ENCODE measurements around the gene MAPKAP1. TPM values are rescaled to one million over a fixed set of nuclear protein-coding genes. Genes with fewer than 3 reads are reported as not detected.
A peak's percentile ranks its signal among the peaks of the same experiment; 100 is the strongest.

Gene MAPKAP1
- total RNA-seq, 2 donors from 2014 or later: 83.7 to 115 TPM

GRCh38 chr9:125637241-125637640 lies 69.8 kb downstream of the MAPKAP1 start:
- Mint-ChIP-seq H3K27me3 (no peaks in the 10 kb centered on the region), H3K4me1 (ENCODE audit: low read depth in 2 of 2) (peaks cover 44 to 57% of the 10 kb centered on the region in 2 donors), H3K9me3 (no peaks in the 10 kb centered on the region), H3K27ac (no peak overlapping the region), H3K4me3 (no peak overlapping the region), H3K36me3 (no peaks in the 10 kb centered on the region)
- ATAC-seq: no peak
- no peak for DNase-seq (ENCODE audit: low spot score)

- Mint-ChIP-seq H3K9me3 (no peaks in the 10 kb centered on the region), H3K27me3 (no peaks in the 10 kb centered on the region), H3K4me3 (peak overlapping the region; percentile 34), H3K4me1 (ENCODE audit: low read depth in 2 of 2) (peaks cover 55 to 70% of the 10 kb centered on the region in 2 donors), H3K27ac (peak overlapping the region; percentile 6 to 22), H3K36me3 (no peaks in the 10 kb centered on the region)
- ATAC-seq: no peak
- DNase-seq (ENCODE audit: low spot score): no peak
Observed at GRCh38 chr9:125635888-125636287, 71.1 kb downstream of the MAPKAP1 start.

DNA sequence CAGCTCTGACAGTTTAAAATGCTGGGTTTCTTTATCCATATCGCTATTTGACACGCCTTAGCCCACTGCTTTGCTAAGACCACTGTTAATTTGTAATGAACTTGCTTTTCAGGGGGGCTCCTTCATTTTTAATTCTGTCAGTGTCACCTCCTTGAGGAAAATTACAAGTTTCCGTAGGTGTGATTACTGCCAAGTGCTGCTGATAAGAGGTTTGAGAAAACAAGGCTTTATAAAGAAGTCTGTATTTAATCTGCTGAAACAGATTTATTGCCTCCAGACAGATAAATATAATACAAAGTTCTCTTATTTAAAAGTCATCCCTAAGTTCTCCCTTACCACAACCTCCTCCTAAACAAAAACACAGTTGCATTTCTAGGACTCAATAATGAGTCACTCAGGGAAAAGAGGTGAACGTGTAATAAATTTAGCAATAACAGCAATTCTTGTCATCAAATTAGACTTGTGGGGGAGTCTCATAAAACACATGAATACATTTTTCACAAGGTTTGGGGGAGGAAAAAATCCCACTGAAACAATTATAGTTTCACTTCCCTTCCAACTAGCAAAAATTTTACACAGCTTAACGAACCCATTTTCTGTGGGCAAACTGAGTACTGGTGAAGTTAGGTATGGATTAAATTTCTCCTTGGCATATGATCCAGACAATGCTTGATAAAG lies 72.8 kb downstream of the MAPKAP1 start:
- Mint-ChIP-seq H3K9me3 (no peaks in the 10 kb centered on the region), H3K36me3 (no peaks in the 10 kb centered on the region), H3K4me1 (ENCODE audit: low read depth in 2 of 2) (peaks cover 55 to 69% of the 10 kb centered on the region in 2 donors), H3K4me3 (peak overlapping the region; percentile 52), H3K27ac (peak overlapping the region in 1 of 2 donors; percentile 2), H3K27me3 (no peaks in the 10 kb centered on the region)
- ATAC-seq (no peak), DNase-seq (ENCODE audit: low spot score) (no peak)

GRCh38 chr9:125633116-125633745 lies 73.8 kb downstream of the MAPKAP1 start:
- no peaks in the 10 kb centered on the region for H3K27me3 Mint-ChIP-seq

DNA sequence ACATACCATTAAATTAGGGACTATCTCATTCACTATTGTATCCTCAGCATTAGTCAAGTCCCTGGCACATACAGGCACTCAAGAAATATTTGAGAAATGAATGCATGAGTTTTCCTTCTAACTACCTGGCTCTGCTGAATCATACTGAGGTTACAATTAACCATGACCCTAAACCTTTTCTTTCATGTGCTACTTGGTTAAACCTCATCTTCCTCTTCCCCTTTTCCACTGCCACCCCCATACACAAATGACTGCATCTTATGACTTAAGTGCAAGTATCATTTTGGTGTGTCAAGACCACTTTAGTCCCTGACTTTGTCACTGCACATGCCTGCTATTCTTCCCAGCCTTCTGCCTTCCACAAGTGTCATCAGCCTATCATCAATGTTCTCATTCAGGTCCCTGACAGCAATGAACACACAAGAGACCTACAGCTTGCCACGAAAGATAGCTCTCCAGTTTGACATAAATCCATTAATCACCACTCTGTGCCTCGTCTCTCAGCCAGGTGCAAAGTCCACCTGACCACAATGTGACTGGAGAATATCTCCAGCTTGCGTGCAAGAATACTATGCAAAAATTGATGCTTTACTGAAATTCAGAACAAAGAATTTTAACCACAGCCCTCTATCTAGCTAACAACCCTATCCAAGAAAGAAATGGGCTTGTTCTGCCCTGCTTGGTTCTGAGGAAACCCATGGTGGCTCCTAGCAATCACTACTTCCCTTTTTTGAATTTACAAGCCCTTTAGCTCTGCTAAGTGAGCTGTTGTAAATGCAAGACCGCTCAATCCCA lies 74.5 kb downstream of the MAPKAP1 start:
- Mint-ChIP-seq H3K9me3 (no peaks in the 10 kb centered on the region), H3K27me3 (no peaks in the 10 kb centered on the region), H3K4me3 (peak overlapping the region; percentile 38), H3K36me3 (no peaks in the 10 kb centered on the region), H3K27ac (peak overlapping the region; percentile 43 to 44), H3K4me1 (ENCODE audit: low read depth in 2 of 2) (peaks cover 55 to 72% of the 10 kb centered on the region in 2 donors)
- no peak for DNase-seq (ENCODE audit: low spot score)
- peak; percentile 81 to 86 for ATAC-seq

More at GRCh38 chr9:125633116-125633745, 73.8 kb downstream of the MAPKAP1 start:
- Mint-ChIP-seq H3K9me3 (no peaks in the 10 kb centered on the region), H3K4me1 (ENCODE audit: low read depth in 2 of 2) (peaks cover 58 to 72% of the 10 kb centered on the region in 2 donors), H3K27ac (peak overlapping the region; percentile 43 to 44), H3K4me3 (peak overlapping the region; percentile 38), H3K36me3 (no peaks in the 10 kb centered on the region)
- DNase-seq (ENCODE audit: low spot score): no peak
- ATAC-seq: no peak

DNA sequence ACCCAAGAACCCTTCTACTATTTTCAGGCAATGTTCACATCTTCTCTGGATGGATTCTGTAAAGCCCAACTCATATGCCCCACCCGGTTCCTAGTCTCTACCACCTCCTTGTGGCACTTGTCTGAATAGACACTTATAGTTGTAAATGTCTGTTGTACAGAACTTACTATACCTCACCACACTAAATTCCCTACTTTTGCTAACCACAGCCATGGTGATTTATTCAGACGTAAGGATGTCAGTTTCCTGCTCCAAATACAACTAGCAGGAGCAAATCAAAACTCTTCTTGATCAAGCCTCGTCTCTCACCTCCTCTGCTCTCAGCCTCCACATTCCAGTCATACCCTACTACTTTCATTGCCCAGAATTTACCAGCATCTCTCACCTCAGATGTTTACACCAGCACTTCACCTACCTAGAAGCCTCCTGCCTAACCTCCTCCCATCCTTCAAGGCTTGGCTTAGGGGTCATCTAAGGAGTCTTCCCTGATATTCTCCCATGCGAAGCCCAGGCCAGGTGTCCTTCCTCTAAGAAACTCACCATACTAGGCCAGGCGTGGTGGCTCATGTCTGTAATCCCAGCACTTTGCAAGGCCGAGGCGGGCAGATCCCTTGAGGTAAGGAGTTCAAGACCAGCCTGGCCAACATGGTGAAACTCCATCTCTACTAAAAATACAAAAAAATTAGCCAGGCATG lies 75.5 kb downstream of the MAPKAP1 start:
- Mint-ChIP-seq H3K27me3 (no peaks in the 10 kb centered on the region), H3K27ac (peak overlapping the region; percentile 5 to 44), H3K4me3 (peak overlapping the region; percentile 45), H3K9me3 (no peaks in the 10 kb centered on the region), H3K4me1 (ENCODE audit: low read depth in 2 of 2) (peaks cover 55 to 70% of the 10 kb centered on the region in 2 donors), H3K36me3 (no peaks in the 10 kb centered on the region)
- DNase-seq (ENCODE audit: low spot score) (no peak), ATAC-seq (peak; percentile 54 to 61)

- Mint-ChIP-seq H3K4me1 (ENCODE audit: low read depth in 2 of 2) (peaks cover 47 to 59% of the 10 kb centered on the region in 2 donors), H3K27me3 (no peaks in the 10 kb centered on the region)
Observed at GRCh38 chr9:125630436-125630835, 76.6 kb downstream of the MAPKAP1 start.

DNA sequence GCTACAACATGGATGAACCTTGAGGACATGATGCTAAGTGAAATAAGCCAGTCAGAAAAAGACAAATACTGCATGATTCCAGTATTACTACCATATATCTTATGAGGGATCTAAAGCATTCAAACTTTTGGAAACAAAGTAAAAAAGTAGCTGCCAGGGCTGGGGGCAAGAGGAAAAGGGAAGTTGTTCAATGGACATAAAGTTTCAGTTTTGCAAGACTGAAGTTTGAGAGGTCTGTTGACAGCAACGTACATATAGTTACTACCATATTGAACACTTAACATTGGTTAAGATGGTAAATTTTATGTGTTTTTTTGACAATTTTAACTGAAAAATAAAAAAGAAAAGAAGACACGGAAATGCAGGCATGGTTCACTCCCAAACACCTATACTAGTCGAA lies 77.6 kb downstream of the MAPKAP1 start:
- H3K27ac Mint-ChIP-seq: no peak overlapping the region
- no peak for DNase-seq (ENCODE audit: low spot score)
- no peaks in the 10 kb centered on the region for H3K27me3 Mint-ChIP-seq
- peaks cover 37 to 49% of the 10 kb centered on the region in 2 donors for H3K4me1 Mint-ChIP-seq (ENCODE audit: low read depth in 2 of 2)
- no peak for ATAC-seq
- no peaks in the 10 kb centered on the region for H3K9me3 Mint-ChIP-seq
- H3K36me3 Mint-ChIP-seq: no peaks in the 10 kb centered on the region
- H3K4me3 Mint-ChIP-seq: no peak overlapping the region

More at GRCh38 chr9:125630436-125630835, 76.6 kb downstream of the MAPKAP1 start:
- ATAC-seq (no peak), DNase-seq (ENCODE audit: low spot score) (no peak)
- no peaks in the 10 kb centered on the region for H3K9me3 Mint-ChIP-seq
- H3K36me3 Mint-ChIP-seq: no peaks in the 10 kb centered on the region
- H3K4me3 Mint-ChIP-seq: no peak overlapping the region
- H3K27ac Mint-ChIP-seq: no peak overlapping the region

GRCh38 chr9:125626187-125626586 lies 80.8 kb downstream of the MAPKAP1 start:
- no peaks in the 10 kb centered on the region for H3K36me3 Mint-ChIP-seq
- no peak for DNase-seq (ENCODE audit: low spot score)
- H3K9me3 Mint-ChIP-seq: no peaks in the 10 kb centered on the region
- H3K27ac Mint-ChIP-seq: no peak overlapping the region
- no peak for ATAC-seq
- H3K4me3 Mint-ChIP-seq: no peak overlapping the region
- no peaks in the 10 kb centered on the region for H3K27me3 Mint-ChIP-seq
- H3K4me1 Mint-ChIP-seq (ENCODE audit: low read depth in 2 of 2): peaks cover 22 to 30% of the 10 kb centered on the region in 2 donors

- H3K9me3 Mint-ChIP-seq: no peaks in the 10 kb centered on the region
- DNase-seq (ENCODE audit: low spot score): no peak
- no peaks in the 10 kb centered on the region for H3K27me3 Mint-ChIP-seq
- H3K4me1 Mint-ChIP-seq (ENCODE audit: low read depth in 2 of 2): peaks cover 6 to 17% of the 10 kb centered on the region in 2 donors
- H3K4me3 Mint-ChIP-seq: no peak overlapping the region
- H3K27ac Mint-ChIP-seq: no peak overlapping the region
- H3K36me3 Mint-ChIP-seq: no peaks in the 10 kb centered on the region
- no peak for ATAC-seq
Observed at GRCh38 chr9:125621170-125621569, 85.8 kb downstream of the MAPKAP1 start.

DNA sequence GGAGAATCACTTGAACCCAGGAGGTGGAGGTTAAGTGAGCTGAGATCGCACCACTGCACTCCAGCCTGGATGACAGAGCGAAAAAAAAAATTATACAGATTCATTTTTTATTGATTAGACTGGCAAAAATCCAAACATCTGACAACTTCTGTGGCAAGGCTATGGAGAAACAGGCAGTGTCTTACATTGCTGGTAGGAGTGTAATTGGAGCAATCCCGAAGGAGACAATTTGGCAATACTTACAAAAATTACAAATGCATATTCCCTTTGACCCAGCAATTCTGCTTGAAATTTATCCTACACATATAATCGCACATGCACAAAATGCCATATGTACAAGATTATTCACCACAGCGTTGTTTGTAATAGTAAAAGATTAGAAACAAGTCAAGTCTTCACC lies 86.8 kb downstream of the MAPKAP1 start:
- Mint-ChIP-seq H3K4me3 (no peak overlapping the region), H3K9me3 (no peaks in the 10 kb centered on the region), H3K4me1 (ENCODE audit: low read depth in 2 of 2) (peaks cover 10 to 23% of the 10 kb centered on the region in 2 donors), H3K27me3 (no peaks in the 10 kb centered on the region), H3K27ac (no peak overlapping the region), H3K36me3 (no peaks in the 10 kb centered on the region)
- no peak for ATAC-seq
- DNase-seq (ENCODE audit: low spot score): no peak

DNA sequence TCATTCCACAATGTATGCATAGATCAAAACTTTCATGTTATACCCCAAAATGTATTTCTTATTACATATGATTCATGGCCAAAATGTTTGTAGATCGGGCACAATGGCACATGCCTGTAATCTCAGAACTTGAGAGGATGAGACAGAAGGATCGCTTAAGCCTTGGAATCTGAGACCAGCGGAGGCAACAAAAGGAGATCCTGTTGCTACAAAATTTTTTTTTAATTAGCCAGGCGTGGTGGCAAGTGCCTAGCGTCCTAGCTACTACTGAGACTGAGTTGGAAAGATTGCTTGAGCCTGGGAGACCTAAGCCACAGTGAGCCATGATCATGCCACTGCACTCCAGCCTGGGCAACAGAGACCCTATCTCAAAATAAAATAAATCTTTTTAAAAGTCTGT lies 89.9 kb downstream of the MAPKAP1 start:
- DNase-seq (ENCODE audit: low spot score) (no peak), ATAC-seq (no peak)
- Mint-ChIP-seq H3K9me3 (no peaks in the 10 kb centered on the region), H3K4me3 (no peak overlapping the region), H3K36me3 (no peaks in the 10 kb centered on the region), H3K4me1 (ENCODE audit: low read depth in 2 of 2) (peaks cover 24 to 35% of the 10 kb centered on the region in 2 donors), H3K27me3 (no peaks in the 10 kb centered on the region), H3K27ac (no peak overlapping the region)

DNA sequence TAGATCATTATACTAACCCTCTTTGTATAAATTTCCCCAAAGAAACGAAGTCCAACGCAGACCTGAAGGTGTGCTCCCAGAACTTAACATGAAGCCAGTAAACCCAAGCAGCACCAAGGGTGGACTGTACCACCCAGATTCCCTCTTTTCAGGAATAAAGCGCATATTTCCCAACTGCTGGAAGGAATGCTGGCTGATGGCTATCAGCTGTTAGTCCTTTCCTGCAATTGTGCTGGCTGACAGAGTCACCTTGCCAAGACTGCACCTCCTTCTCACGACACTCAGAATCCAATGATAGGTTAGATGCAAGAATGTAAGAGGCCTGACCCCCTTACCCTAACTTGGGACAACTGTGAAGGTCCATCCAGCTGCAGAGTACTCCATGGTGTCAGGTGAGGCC lies 93.9 kb downstream of the MAPKAP1 start:
- H3K27me3 Mint-ChIP-seq: no peaks in the 10 kb centered on the region
- H3K9me3 Mint-ChIP-seq: no peaks in the 10 kb centered on the region
- H3K27ac Mint-ChIP-seq: no peak overlapping the region

More for the DNA sequence above, 93.9 kb downstream of the MAPKAP1 start:
- Mint-ChIP-seq H3K4me3 (no peak overlapping the region), H3K36me3 (no peaks in the 10 kb centered on the region), H3K4me1 (ENCODE audit: low read depth in 2 of 2) (peaks cover 32 to 40% of the 10 kb centered on the region in 2 donors)
- ATAC-seq (no peak), DNase-seq (ENCODE audit: low spot score) (no peak)
